GM23338 (cell line): ENCODE data around the gene HMGXB3. TPM values are rescaled to one million over a fixed set of nuclear protein-coding genes. Genes with fewer than 3 reads are reported as not detected.

ENCODE experiments used
- ATAC-seq: fragments of 200-7000 bp; cut with Tn5 transposase; 3 replicates; pipeline ENCODE4 v1.9.1; 2020
- DNase-seq: peaks from one replicate; pipeline ENCODE4 v3.0.0-alpha.2; 2015; ENCODE audit warnings: low spot score
- H2AFZ ChIP-seq: fragments of 200-600 bp; sonication (generic); 2 replicates; pipeline ENCODE4 v1.8.0; 2016; ENCODE audit warnings: antibody characterized with exemption, mild to moderate bottlenecking, moderate library complexity
- H3F3A ChIP-seq: fragments of 200-600 bp; sonication (generic); replicated peaks from 2 replicates; pipeline ENCODE4 v1.8.0; 2017; ENCODE audit warnings: antibody characterized with exemption, mixed run types, low read depth
- H3K27ac ChIP-seq: fragments of 200-600 bp; sonication (generic); 2 replicates; pipeline ENCODE4 v1.6.1; 2016; ENCODE audit warnings: low read depth
- H3K27me3 ChIP-seq: fragments of 200-600 bp; sonication (generic); 2 replicates; pipeline ENCODE4 v1.8.0; 2016; ENCODE audit warnings: mild to moderate bottlenecking, mixed run types, moderate library complexity; ENCODE audit not compliant: insufficient read depth
- H3K36me3 ChIP-seq: fragments of 200-600 bp; sonication (generic); 2 replicates; pipeline ENCODE4 v1.8.0; 2016; ENCODE audit warnings: mild to moderate bottlenecking; ENCODE audit not compliant: insufficient read depth
- H3K4me1 ChIP-seq: fragments of 200-600 bp; sonication (generic); 2 replicates; pipeline ENCODE4 v1.8.0; 2016; ENCODE audit warnings: mild to moderate bottlenecking, moderate library complexity; ENCODE audit not compliant: insufficient read depth
- H3K4me2 ChIP-seq: fragments of 200-600 bp; sonication (generic); 2 replicates; pipeline ENCODE4 v1.7.1; 2017; ENCODE audit warnings: mixed run types
- H3K4me3 ChIP-seq: fragments of 200-600 bp; sonication (generic); 2 replicates; pipeline ENCODE4 v1.6.1; 2016; ENCODE audit warnings: mixed run types
- H3K79me2 ChIP-seq: fragments of 200-600 bp; sonication (generic); replicated peaks from 2 replicates; pipeline ENCODE4 v1.8.0; 2017; ENCODE audit warnings: mild to moderate bottlenecking; ENCODE audit not compliant: insufficient read depth
- H3K9me2 ChIP-seq: fragments of 200-600 bp; sonication (generic); 2 replicates; pipeline ENCODE4 v1.8.0; 2017; ENCODE audit not compliant: insufficient read depth
- H4K20me1 ChIP-seq: fragments of 200-600 bp; sonication (generic); replicated peaks from 2 replicates; pipeline ENCODE4 v1.8.0; 2017; ENCODE audit warnings: mild to moderate bottlenecking; ENCODE audit not compliant: insufficient read depth
- H3K27ac Mint-ChIP-seq: 2 replicates; pipeline ENCODE4 v1.8.0; 2020; ENCODE audit warnings: inconsistent platforms, mild to moderate bottlenecking, moderate library complexity, mixed read lengths
- H3K27me3 Mint-ChIP-seq: 3 replicates; pipeline ENCODE4 v1.8.0; 2022; ENCODE audit warnings: low read depth, mild to moderate bottlenecking, moderate library complexity, mixed read lengths, inconsistent platforms; ENCODE audit not compliant: insufficient read depth, poor library complexity
- H3K36me3 Mint-ChIP-seq: 3 replicates; pipeline ENCODE4 v1.8.0; 2021; ENCODE audit warnings: low read depth, mild to moderate bottlenecking, inconsistent platforms, moderate library complexity, mixed read lengths
- H3K4me1 Mint-ChIP-seq: 3 replicates; pipeline ENCODE4 v1.8.0; 2020; ENCODE audit warnings: mild to moderate bottlenecking, inconsistent platforms, mixed read lengths
- H3K4me3 Mint-ChIP-seq: 3 replicates; pipeline ENCODE4 v1.8.0; 2021; ENCODE audit warnings: moderate library complexity, mild to moderate bottlenecking, inconsistent platforms, mixed read lengths
- H3K9me3 Mint-ChIP-seq: 3 replicates; pipeline ENCODE4 v1.8.0; 2020; ENCODE audit warnings: moderate library complexity, mild to moderate bottlenecking, inconsistent platforms, mixed read lengths
- CREB1 ChIP-seq: fragments of 250-450 bp; sonication (Bioruptor Pico); IDR thresholded peaks from 2 replicates; pipeline ENCODE4 v1.5.0; 2020; ENCODE audit warnings: low read depth, mild to moderate bottlenecking, moderate library complexity
- CTCF ChIP-seq, 2 experiments: fragments of 200-600 bp in 1 of 2; sonication (generic) in 1 of 2; conservative IDR thresholded peaks; 2 replicates each; pipeline versions ENCODE4 v1.5.1 to v1.6.1; 2016 to 2017; ENCODE audit warnings: antibody characterized with exemption in 2 of 2, low read depth in 2 of 2, mild to moderate bottlenecking in 2 of 2, moderate library complexity in 1 of 2
- ETS1 ChIP-seq: IDR thresholded peaks from 2 replicates; pipeline ENCODE4 v1.6.1; 2016; ENCODE audit warnings: antibody characterized with exemption
- EZH2 ChIP-seq: fragments of 200-600 bp; sonication (generic); IDR thresholded peaks from one replicate; pipeline ENCODE4 v1.8.0; 2017; ENCODE audit warnings: antibody characterized with exemption, mild to moderate bottlenecking, low read depth; ENCODE audit not compliant: unreplicated experiment
- EZH2phosphoT487 ChIP-seq: fragments of 200-600 bp; sonication (generic); IDR thresholded peaks from one replicate; pipeline ENCODE4 v1.8.1; 2018; ENCODE audit warnings: antibody characterized with exemption; ENCODE audit not compliant: unreplicated experiment
- JUNB ChIP-seq: IDR thresholded peaks from one replicate; pipeline ENCODE4 v1.6.1; 2016; ENCODE audit warnings: antibody characterized with exemption; ENCODE audit not compliant: unreplicated experiment
- NANOG ChIP-seq: IDR thresholded peaks from 2 replicates; pipeline ENCODE4 v1.6.1; 2016; ENCODE audit warnings: antibody characterized with exemption, borderline replicate concordance
- POLR2AphosphoS5 ChIP-seq: IDR thresholded peaks from 2 replicates; pipeline ENCODE4 v1.6.1; 2016; ENCODE audit warnings: antibody characterized with exemption, low read depth
- REST ChIP-seq: IDR thresholded peaks from one replicate; pipeline ENCODE4 v1.6.1; 2018; ENCODE audit warnings: antibody characterized with exemption; ENCODE audit not compliant: unreplicated experiment
- STAT1 ChIP-seq: IDR thresholded peaks from one replicate; pipeline ENCODE4 v1.6.1; 2016; ENCODE audit warnings: antibody characterized with exemption; ENCODE audit not compliant: unreplicated experiment
- ZNF114 ChIP-seq: fragments of 250-450 bp; sonication (Bioruptor Pico); IDR thresholded peaks from 2 replicates; pipeline ENCODE4 v1.5.0; 2020; ENCODE audit warnings: mild to moderate bottlenecking, moderate library complexity
- ZNF331 ChIP-seq: fragments of 250-450 bp; sonication (Bioruptor Pico); IDR thresholded peaks from 2 replicates; pipeline ENCODE4 v1.5.0; 2020; ENCODE audit warnings: low read depth, mild to moderate bottlenecking, moderate library complexity
- ZNF462 ChIP-seq: fragments of 250-450 bp; sonication (Bioruptor Pico); IDR thresholded peaks from 2 replicates; pipeline ENCODE4 v1.5.0; 2020; ENCODE audit warnings: mild to moderate bottlenecking, moderate library complexity
- polyA plus RNA-seq: library from polyadenylated mRNA; unstranded; fragments of >200 nt; fragmentation: Nextera tagmentation; extraction: Ambion mirVana; gene quantifications from 2 replicates; pipeline ENCODE4 v1.2.1, GENCODE V29; 2016
- total RNA-seq: library from RNA; depleted of rRNA; stranded (reverse); fragments of >200 nt; shearing (Covaris generic); gene quantifications from 2 replicates; pipeline ENCODE4 v1.2.3, GENCODE V29; 2014

HMGXB3 gene
- total and polyA plus RNA-seq, 2 experiments from 2014 or later = 9.4 to 37.9 TPM

GRCh38 chr5:149962601-149963300 lies 37.8 kb upstream of the HMGXB3 start:
- H3K4me1 Mint-ChIP-seq = peaks cover 16% of the 10 kb centered on the region
- no peak overlapping the region for H3K27ac ChIP-seq
- H3K4me1 ChIP-seq = peaks cover 10% of the 10 kb centered on the region; the same call in 1 of the 2 replicates
- H3K36me3 Mint-ChIP-seq = no peaks in the 10 kb centered on the region
- no peak overlapping the region for H3K4me2 ChIP-seq
- no peak overlapping the region for H3K4me3 Mint-ChIP-seq
- H3K79me2 ChIP-seq = no peaks in the 10 kb centered on the region
- H4K20me1 ChIP-seq = no peaks in the 10 kb centered on the region; the same call in 1 of the 2 replicates
- no peak for DNase-seq
- no peak for TF ChIP-seq CREB1 (CRISPR knock-in tag)
- TF ChIP-seq ETS1 = no peak
- TF ChIP-seq CTCF (conservative IDR thresholded peaks at IDR 0.05; ENCODE audit: low read depth in 2 of 2) = no peak
- no peak for TF ChIP-seq EZH2
- TF ChIP-seq STAT1 = no peak
- no peak for TF ChIP-seq NANOG
- TF ChIP-seq ZNF114 = no peak
- TF ChIP-seq ZNF331 (CRISPR knock-in tag) = no peak
- TF ChIP-seq REST = no peak
- no peak for TF ChIP-seq JUNB
- TF ChIP-seq POLR2AphosphoS5 = no peak
- no peak for TF ChIP-seq EZH2phosphoT487
- no peak for TF ChIP-seq ZNF462
- H3K4me3 ChIP-seq = no peak overlapping the region
- no peaks in the 10 kb centered on the region for H3K36me3 ChIP-seq
- H2AFZ ChIP-seq = no peak overlapping the region
- no peak for ATAC-seq
- H3K9me3 Mint-ChIP-seq = no peaks in the 10 kb centered on the region; the same call in 2 of the 3 replicates
- H3K27me3 ChIP-seq = peaks cover 11% of the 10 kb centered on the region
- no peaks in the 10 kb centered on the region for H3K9me2 ChIP-seq
- H3K27ac Mint-ChIP-seq = no peak overlapping the region
- H3F3A ChIP-seq = peaks cover 8% of the 10 kb centered on the region; the same call in 1 of the 2 replicates
- H3K27me3 Mint-ChIP-seq = peaks cover 8% of the 10 kb centered on the region
